Cardiac septum (tissue), 1 donor: Measurements from ENCODE around the gene USP28. TPM values are rescaled to one million over a fixed set of nuclear protein-coding genes. Genes with fewer than 3 reads are reported as not detected.
"Not testable (repeated sequence)": the region's sequence is repeated elsewhere in the genome, so short reads cannot be mapped to it uniquely, and the experiment has no call there.

Experiments
- DNase-seq: peaks from one replicate; pipeline ENCODE4 v3.0.0-alpha.2; 2020; ENCODE audit warnings: low spot score
- intact Hi-C: fragments of 100-400 bp; cut with DNase I; formaldehyde crosslinking; loops from one replicate; pipeline ENCODE4 v1.14.0; 2022
- total RNA-seq: library from RNA; stranded (reverse); fragmentation: NEBNext Ultra II Directional; extraction: Animal tissue kit (Norgen Biotek cat#: 25700); gene quantifications from one replicate; pipeline ENCODE4 v1.2.1, GENCODE V29; 2021
- donor health status: DM: no; HTN: no; CAD: no.

The USP28 gene
- total RNA-seq, 1 donor from 2014 or later, result 139 TPM

DNA sequence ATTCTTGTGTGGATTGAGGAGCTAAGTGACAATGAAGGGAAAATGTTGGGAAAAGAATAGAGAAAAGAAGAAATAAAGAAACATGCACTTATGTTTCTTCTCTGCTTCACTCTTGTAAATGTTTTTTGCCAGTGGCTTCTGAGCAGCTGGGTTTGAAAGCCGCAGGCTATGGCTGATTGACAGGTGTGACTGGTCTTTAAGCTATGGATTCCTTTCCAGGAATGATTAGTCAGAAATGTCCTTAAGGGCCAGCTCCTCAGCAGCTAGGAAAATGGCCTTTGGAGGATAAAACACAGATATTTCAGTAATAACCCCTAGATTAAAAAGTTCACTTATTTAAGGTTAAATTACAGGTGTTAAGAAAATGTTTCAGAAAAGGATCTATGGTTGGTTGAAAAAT is 6.5 kb upstream of the USP28 start:
- DNase-seq, result no peak
- intact Hi-C loops, result no loop called here

DNA sequence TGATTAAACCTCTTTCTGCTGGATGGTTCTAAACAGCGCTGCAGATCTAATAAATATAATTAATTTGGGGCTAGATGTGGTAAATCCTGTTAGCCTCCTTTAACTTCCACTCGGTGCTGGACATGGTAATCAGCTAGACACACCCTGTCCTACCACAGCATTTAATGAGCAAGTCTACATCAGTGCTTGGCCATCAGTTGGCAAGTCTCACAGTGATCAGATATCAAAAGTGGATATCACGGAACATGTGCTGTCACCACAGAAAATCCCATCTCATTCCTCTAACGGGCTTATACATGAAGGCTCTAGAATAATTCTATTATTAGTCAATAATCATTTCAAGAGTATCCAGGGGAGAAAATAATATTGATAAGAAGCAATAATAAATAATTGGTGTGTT is 5.6 kb upstream of the USP28 start:
- intact Hi-C loops, result no loop called here
- DNase-seq, result no peak

DNA sequence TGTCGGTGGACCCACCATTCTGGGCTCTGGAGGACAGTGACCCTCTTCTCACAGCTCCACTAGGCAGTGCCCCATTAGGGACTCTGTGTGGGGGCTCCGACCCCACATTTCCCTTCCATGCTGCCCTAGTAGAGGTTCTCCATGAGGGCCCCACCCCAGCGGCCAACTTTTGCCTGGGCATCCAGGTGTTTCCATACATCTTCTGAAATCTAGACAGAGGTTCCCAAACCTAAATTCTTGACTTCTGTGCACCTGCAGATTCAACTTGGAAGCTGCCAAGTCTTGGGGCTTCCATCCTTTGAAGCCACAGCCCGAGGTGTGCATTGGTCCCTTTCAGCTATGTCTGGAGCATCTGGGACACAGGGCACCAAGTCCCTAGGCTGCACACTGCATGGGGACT is 4.1 kb upstream of the USP28 start:
- DNase-seq, result not testable (repeated sequence)
- intact Hi-C loops, result loop anchor here (5.0 to 10.0 kb wide), 3 partner anchors 75 to 383 kb away; no protein-coding TSS in a partner anchor

DNA sequence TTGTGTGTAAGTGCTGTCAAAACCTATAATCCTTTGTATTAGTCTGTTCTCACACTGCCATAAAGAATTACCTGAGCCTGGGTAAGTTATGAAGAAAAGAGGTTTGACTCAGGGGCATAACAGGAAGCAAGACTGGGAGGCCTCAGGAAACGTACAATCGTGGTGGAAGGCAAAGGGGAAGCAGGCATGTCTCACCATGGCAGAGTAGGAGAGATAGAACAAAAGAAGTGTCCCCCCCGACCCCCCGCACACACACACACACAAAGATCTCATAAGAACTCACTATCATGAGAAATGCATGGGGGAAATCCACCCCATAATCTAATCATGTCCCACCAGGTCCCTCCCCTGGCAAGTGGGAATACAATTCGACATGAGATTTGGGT is 2.3 kb upstream of the USP28 start:
- DNase-seq, result no peak
- intact Hi-C loops, result loop anchor here (5.0 to 10.0 kb wide), 3 partner anchors 73 to 385 kb away; no protein-coding TSS in a partner anchor

DNA sequence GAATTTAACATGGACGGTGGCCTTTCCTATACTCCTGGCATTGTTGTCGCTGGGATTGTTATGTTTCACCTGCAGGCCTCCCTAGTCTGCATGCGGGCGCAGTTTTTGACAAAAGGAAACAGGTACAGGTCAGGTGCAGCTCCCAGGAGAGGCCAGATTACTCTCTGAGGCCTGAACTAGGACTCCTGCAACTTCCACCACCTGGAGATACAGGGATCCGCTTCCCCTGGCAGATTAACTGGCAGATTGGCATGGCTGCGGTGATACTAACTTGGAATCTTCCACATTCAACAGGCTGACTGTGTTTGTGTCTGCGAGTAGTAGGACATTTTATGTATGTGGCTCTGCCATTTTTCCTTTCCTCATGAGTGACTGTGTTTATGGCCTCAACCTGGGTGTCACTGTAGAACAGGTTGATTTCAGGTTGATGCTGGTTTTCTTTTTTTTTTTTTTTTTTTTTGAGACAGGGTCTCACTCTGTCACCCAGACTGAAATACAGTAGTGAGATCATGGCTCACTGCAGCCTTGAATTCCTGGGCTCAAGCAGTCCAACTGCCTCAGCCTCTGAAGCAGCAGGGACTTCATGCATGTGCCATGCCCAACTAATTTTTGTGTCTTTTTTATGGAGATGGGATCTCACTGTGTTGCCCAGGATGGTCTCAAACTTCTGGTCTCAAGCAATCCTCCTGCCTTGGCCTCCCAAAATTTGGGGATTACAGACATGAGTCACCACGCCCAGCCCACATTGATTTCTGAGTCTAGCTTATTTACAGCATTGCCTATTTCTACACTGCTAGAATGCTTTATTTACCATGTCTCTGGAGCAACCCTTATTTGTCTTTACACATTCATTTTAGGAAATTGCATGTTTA is 1.7 kb upstream of the USP28 start:
- intact Hi-C loops, result loop anchor here (5.0 to 10.0 kb wide), 3 partner anchors 72 to 385 kb away; no protein-coding TSS in a partner anchor
- DNase-seq, result no peak

DNA sequence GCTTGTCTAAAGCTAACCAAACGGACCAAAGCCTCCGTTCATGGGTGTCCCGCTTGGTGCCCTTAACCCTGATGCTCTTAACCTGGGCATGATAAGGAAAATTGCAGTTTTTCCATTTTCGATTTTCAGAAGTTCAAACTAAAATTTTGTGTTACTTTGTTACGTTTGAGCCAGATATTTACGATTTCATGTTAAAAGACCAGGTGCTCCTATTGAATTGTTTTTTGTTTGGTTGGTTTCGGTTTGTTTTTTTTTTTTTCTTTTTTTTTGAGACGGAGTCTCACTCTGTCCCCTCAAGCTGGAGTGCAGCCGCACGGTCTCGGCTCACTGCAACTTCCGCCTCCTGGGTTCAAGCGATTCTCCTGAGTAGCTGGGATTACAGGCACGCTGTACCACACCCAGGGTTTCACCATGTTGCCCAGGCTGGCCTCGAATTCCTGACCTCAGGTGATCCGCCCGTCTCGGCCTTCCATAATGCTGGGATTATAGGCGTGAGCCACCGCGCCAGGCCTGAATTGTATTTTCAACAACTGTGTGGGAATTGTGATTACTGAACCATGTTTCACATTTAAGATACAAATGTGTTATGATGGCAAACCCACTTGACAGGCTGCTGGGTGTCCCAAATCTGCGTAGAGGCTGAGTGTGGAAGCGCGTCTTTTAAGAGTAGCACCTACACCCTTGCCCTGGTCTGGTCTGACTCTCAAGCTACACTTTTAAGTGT is 864 bp upstream of the USP28 start:
- intact Hi-C loops, result loop anchor here (5.0 to 10.0 kb wide), 3 partner anchors 71 to 386 kb away; no protein-coding TSS in a partner anchor
- no peak for DNase-seq

DNA sequence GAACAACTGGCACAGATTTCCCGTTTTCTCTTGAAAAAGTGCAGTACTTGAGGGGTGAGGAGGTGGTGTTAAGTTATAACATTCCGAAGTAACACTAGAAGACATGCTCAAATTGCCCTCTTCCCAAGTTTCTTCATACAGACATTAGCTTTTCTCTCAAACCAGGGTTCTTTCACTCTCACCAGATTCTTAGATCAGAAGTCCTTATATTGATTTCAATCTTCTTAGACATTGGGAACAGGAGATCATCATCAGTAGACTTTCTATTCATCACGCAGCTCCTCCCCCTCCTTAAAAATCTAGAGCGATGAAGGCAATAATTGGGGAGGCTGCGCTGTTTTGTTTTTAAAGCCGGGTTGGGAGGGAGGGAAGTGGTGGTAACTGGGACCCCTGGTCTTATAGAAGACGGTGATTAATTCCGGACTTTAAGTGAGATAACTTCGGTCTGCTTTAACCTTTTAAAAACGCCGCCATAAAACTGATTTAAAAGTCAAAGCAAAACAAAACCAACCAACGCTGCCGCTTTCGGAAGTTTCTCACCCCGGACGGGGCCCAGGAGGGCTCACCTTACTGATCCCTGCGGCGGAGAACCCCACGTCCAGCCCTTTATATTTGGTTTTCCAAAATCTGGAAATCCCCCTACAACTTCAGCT is 665 bp downstream of the USP28 start:
- DNase-seq, result no peak
- intact Hi-C loops, result loop anchor here (5.0 to 10.0 kb wide), 3 partner anchors 70 to 388 kb away; no protein-coding TSS in a partner anchor

DNA sequence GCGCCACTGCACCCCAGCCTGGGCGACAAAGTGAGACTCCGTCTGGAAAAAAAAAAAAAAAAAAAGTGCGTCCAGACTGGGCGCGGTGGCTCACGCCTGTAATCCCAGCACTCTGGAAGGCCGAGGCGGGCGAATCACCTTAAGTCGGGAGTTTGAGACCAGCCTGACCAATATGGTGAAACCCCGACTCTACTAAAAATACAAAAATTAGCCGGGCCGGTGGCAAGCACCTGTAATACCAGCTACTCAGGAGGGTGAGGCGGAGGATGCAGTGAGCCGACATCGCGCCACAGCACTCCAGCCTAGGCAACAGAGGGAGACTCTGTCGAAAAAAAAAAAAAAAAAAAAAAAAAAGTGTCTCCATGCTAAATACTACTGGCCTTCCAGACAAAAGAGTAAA is 1.3 kb downstream of the USP28 start:
- intact Hi-C loops, result loop anchor here (10.0 kb wide), 2 partner anchors 69 to 321 kb away; no protein-coding TSS in a partner anchor
- no peak for DNase-seq

DNA sequence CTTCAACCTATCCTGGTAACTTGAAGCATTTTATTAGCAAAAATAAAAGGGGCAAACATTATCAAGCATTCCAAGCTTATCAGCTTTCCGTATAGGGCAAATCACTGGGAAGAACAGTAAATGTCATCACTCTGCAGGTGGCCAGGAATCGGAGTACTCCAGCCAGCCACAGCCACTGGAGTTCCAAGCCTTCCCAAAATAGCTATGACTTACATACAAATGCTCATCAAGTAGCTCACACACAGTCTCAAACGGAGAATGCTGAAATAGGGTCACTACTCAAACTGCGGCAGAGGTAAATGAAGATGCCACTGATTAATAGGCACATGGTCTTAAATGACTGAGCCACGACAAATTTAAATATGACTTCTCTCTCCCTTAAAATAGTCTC is 2.1 kb downstream of the USP28 start:
- intact Hi-C loops, result loop anchor here (10.0 kb wide), 2 partner anchors 68 to 322 kb away; no protein-coding TSS in a partner anchor
- no peak for DNase-seq

DNA sequence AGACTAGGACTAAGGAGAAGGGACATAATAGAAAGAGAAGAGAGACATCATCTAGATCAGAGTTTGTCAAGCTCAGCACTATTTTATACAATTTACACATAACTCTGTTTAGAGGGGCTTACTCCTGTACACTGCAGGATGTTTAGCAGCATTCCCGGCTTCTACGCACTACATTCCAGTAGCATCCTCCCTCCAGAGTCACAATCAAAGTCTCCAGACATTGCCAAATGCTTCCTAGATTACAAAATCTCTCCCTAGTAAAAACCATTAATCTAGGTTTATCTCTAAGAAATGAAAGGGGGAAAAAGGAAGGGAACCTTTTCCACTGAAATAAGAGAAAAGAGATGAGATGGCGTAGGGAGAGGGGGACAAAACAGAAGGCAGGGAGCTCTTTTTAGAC is 4.0 kb downstream of the USP28 start:
- DNase-seq, result no peak
- intact Hi-C loops, result loop anchor here (10.0 kb wide), 2 partner anchors 67 to 323 kb away; no protein-coding TSS in a partner anchor

DNA sequence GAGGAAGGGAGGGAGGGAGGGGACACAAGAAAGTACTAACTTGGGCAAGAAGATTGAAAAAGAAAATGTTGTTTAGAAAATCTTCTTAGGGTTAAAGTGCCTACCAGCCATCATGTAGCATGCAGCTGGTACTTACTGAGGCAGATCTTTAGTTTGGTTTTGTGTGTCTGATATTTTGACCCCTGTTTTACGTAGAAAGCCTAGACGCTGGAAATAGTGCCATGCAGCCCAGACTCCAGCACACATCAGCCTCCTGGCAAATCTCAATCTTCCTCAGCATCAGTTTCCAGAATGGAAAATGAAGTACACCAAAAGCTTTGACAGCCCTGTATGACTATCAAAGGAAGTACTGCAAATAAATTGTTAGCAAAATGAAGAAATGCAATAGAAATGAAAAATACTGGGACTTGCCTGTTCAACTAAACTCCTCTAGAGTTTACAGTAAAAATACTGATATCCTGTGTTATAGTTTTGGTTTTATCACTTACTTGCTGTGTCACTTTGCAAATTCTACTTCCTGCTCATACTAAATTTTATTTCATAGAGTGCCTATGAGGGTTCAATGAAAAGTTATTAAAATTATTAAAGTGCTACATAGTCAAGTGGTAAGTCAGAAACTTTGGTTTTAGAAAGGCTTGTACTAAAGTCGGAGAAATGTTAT is 7.4 kb downstream of the USP28 start:
- intact Hi-C loops, result no loop called here
- no peak for DNase-seq

DNA sequence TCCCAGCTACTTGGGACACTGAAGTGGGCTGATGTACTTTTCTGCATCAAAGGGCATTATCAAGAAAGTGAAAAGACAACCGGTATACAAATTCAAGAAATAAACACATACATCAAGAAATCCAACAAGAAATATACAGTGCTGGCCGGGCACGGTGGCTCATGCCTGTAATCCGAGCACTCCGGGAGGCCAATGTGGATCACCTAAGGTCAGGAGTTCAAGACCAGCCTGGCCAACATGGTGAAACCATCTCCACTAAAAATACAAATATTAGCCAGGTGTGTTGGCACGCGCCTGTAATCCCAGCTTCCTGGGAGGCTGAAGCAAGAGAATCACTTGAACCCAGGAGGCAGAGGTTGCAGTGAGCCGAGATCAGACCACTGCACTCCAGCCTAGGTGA is 9.5 kb downstream of the USP28 start:
- intact Hi-C loops, result no loop called here
- no peak for DNase-seq

DNA sequence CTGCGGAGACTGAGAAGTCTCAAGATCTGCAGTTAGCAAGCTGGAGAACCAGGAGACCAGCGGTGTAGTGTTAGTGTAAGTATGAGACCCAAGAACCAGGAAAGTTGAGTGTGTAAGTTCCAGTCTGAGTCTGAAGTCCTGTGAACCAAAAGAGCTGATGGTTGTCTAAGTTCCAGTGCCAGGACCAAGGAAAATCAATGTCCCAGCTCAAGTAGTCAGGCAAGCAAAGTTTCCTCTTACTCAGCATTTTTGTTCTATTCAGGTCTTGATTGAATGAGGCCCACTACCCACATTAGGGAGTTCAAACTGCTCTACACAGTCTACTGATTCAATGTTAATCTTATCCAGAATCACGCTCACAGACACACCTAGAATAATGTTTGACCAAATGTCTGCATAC is 11.0 kb downstream of the USP28 start:
- DNase-seq, result no peak
- intact Hi-C loops, result no loop called here

DNA sequence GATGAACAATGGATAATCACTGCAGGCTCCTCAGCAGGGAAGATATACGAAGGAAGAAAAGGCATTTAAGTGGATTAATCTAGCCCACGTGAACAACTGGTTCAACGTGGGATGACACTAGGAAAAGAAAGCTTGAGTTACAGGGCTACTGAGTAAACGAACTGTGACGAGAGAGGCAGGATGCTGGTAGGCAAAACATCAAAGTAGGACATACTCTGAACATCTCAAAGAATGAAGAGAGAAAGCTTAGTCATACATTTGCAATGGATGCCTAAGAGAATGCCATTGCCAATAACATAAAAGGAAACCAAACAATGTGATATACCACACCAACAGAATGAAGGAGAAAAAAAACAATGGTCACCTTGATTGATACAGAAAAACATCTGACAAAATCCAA is 12.9 kb downstream of the USP28 start:
- intact Hi-C loops, result no loop called here
- no peak for DNase-seq

DNA sequence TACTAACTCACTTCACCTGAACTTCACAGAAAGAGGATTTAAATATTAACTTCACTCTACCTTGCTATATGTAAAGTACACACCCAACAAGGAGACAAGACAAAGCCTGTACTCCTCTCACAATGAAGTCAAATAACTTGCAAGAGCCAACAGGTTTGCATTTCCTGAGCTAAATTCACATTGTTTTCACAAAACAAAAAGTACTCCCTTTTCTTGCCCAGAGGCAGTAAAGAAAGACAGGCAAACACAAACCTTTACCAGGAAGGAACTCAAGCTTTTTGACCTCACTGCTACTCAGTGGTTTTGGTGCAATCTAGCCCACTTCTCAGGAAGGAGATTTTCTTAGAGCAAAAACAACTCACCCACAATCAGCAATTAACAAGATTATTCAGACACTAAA is 15.7 kb downstream of the USP28 start:
- intact Hi-C loops, result no loop called here
- DNase-seq, result no peak

DNA sequence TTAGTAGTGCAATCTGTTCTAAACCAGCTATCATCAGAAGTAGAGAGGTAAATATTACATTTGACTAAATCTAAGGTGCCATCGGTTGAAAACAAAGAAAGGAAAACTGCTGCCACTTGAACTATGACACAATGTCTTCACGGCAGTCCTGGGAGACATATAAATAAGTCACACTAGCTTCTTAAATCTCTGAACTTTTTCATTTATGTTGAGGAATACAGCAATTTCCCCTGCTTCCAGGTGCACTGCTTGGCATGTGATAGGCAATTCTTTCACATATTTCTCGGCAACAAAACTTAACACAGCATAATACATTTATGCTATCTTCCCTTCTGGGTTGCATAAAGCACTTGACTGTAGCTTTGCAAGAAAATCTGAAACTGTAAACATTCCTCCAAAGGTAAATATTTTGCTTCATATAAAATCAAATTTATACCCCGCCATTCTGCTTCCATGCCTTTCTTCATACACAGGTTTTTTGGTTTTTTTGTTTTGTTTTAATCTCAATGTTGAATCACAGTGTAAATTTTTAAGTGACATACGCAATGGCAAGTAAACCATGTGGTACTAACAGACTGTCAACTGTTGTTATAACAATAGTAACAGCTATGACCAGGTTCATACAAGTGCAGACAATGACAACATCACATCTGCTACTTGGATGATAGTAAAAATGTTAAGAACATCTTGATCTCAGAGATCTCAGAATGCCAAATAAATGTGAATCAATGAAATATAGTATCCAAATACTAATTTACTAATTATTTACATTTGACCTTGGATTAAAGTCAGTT is 18.2 kb downstream of the USP28 start:
- intact Hi-C loops, result no loop called here
- no peak for DNase-seq

DNA sequence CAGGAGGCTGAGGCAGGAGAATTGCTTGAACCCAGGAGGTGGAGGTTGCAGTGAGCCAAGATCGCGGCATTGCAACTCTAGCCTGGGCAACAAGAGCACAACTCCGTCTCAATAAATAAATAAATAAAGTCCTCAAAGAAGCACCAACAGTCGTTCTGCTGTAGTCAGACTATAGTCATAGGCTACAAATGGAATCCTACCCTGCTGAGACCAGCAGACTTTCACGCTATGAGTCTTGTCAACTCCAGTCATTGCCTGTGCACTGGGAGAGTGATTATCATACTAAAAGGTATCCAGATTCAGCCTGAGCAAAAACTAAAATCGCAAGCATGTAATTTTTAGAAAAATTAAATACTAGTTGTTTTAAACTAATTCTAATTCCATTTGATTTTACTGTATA is 19.6 kb downstream of the USP28 start:
- DNase-seq, result no peak
- intact Hi-C loops, result no loop called here

DNA sequence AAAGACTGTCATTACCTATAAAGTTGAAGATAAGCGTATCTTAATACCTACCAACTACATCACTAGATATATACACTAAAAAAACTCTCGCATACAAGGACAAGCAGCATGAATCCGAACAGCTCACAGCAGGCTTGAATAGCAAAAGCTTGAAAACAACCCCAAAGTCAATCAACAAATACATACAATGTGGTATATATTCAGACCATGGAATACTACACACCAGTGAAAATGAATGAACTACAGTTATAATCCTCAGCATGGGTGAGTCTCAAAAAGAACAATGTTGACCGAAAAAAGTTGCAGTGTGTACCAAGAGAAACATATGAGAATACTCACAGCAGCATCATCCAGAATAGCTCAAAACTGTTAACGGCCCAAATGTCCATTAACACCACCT is 25.2 kb downstream of the USP28 start:
- intact Hi-C loops, result no loop called here

DNA sequence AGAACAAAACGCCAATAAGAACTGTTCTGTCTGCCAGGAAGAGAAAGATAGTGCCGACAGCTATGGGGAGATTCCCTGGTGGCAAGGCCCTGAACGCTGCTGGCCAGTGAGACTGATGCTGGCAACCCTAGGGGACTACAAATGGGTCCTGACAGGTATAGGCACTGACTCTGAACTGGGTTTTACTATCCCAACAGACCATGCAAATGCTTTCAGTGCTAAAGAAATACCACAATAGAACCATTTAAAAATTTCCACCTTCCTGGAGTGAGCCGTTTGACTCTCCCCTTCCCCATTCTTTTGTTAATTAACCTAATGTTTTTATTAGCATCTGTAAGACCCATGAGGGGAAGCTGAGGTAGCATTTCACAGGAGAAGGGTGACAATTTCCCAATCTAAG is 25.7 kb downstream of the USP28 start:
- DNase-seq, result no peak
- intact Hi-C loops, result no loop called here

More for the DNA sequence above, 25.2 kb downstream of the USP28 start:
- no peak for DNase-seq
